Adrenal gland (tissue), 5 donors: ENCODE measurements around the gene MORN5.

Experiments used
- POLR2A ChIP-seq, 2 donors: fragments of 450-650 bp; IDR thresholded peaks; one replicate each; pipeline ENCODE4 v1.6.1; 2017; ENCODE audit warnings: antibody characterized with exemption in 2 of 2, mild to moderate bottlenecking in 2 of 2, moderate library complexity in 1 of 2
- TF ChIP-seq, protein P1 (sequence below), 6 experiments: fragments of 450-650 bp in 4 of 6; fragments of 200-600 bp in 2 of 6; sonication (generic) in 1 of 6; IDR thresholded peaks; 1 replicate in 5 of 6; 2 replicates in 1 of 6; pipeline versions ENCODE4 v1.5.1 to v1.8.0; 2016 to 2021; ENCODE audit warnings: antibody characterized with exemption in 6 of 6, mild to moderate bottlenecking in 2 of 6, moderate library complexity in 1 of 6
- donor health status: DM: no; HTN: no; CAD: no.

DNA sequence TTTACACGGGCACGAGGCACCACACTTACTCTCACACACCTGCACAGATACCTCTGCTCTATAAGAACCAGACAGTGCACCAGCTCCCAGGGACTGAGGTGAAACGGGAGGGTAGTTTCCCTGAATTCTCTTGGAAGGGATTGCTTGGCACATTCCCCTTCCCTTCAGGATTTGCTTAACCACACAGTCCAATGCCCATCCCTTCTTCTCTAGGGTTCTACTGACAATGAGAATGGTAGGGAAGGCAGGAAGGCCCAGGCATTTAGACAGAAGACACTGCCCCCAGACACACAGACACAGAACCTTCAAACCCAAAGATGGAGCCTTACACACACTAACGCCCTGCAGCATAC lies 69.8 kb downstream of the MORN5 start:
- TF ChIP-seq, protein P1, sequence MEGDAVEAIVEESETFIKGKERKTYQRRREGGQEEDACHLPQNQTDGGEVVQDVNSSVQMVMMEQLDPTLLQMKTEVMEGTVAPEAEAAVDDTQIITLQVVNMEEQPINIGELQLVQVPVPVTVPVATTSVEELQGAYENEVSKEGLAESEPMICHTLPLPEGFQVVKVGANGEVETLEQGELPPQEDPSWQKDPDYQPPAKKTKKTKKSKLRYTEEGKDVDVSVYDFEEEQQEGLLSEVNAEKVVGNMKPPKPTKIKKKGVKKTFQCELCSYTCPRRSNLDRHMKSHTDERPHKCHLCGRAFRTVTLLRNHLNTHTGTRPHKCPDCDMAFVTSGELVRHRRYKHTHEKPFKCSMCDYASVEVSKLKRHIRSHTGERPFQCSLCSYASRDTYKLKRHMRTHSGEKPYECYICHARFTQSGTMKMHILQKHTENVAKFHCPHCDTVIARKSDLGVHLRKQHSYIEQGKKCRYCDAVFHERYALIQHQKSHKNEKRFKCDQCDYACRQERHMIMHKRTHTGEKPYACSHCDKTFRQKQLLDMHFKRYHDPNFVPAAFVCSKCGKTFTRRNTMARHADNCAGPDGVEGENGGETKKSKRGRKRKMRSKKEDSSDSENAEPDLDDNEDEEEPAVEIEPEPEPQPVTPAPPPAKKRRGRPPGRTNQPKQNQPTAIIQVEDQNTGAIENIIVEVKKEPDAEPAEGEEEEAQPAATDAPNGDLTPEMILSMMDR (IDR thresholded peaks at IDR 0.05), result no peak
- TF ChIP-seq POLR2A (IDR thresholded peaks at IDR 0.05), result no peak
